Transverse colon (tissue), 4 donors: ENCODE data around the gene CREBBP. TPM values are rescaled to one million over a fixed set of nuclear protein-coding genes. Genes with fewer than 3 reads are reported as not detected.

Experiments
- DNase-seq: peaks from one replicate; pipeline ENCODE4 v3.0.0-alpha.2; 2019
- H3K27ac ChIP-seq, 4 donors: fragments of 200-600 bp; sonication (generic); 2 replicates each; pipeline ENCODE4 v1.5.1; 2016 to 2018; ENCODE audit warnings: inconsistent platforms in 4 of 4
- H3K27me3 ChIP-seq: fragments of 200-600 bp; sonication (generic); 2 replicates; pipeline ENCODE4 v1.5.1; 2017; ENCODE audit warnings: inconsistent platforms
- H3K36me3 ChIP-seq, 4 donors: fragments of 200-600 bp; sonication (generic); 2 replicates each; pipeline ENCODE4 v1.5.1; 2017 to 2019; ENCODE audit warnings: inconsistent platforms in 4 of 4
- H3K4me1 ChIP-seq, 4 donors: fragments of 200-600 bp; sonication (generic); 2 replicates each; pipeline ENCODE4 v1.5.1; 2017 to 2020; ENCODE audit warnings: inconsistent platforms in 4 of 4
- H3K4me3 ChIP-seq, 4 donors: fragments of 200-600 bp; sonication (generic); 1 replicate in 1 of 4; 2 replicates in 3 of 4; pipeline versions ENCODE4 v1.5.1 to v1.6.1; 2017 to 2019; ENCODE audit warnings: inconsistent platforms in 4 of 4
- H3K9me3 ChIP-seq, 2 donors: fragments of 200-600 bp; sonication (generic); 2 replicates each; pipeline ENCODE4 v1.5.1; 2017 to 2019; ENCODE audit warnings: inconsistent platforms in 2 of 2
- CTCF ChIP-seq, 5 experiments: fragments of 200-600 bp in 3 of 5; fragments of 450-650 bp in 2 of 5; sonication (generic) in 3 of 5; IDR thresholded peaks; 1 replicate in 2 of 5; 2 replicates in 3 of 5; pipeline ENCODE4 v1.5.1; 2016 to 2017; ENCODE audit warnings: antibody characterized with exemption in 5 of 5, inconsistent platforms in 3 of 5, mild to moderate bottlenecking in 2 of 5, moderate library complexity in 1 of 5
- EP300 ChIP-seq: sonication (generic); formaldehyde crosslinking; IDR thresholded peaks from one replicate; pipeline ENCODE4 v1.6.1; 2017; ENCODE audit warnings: antibody characterized with exemption, low read depth
- POLR2A ChIP-seq: fragments of 450-650 bp; IDR thresholded peaks from one replicate; pipeline ENCODE4 v1.6.1; 2016; ENCODE audit warnings: antibody characterized with exemption, mild to moderate bottlenecking, moderate library complexity
- POLR2AphosphoS5 ChIP-seq, 3 donors: sonication (generic); formaldehyde crosslinking; IDR thresholded peaks; one replicate each; pipeline ENCODE4 v1.6.1; 2016; ENCODE audit warnings: antibody characterized with exemption in 3 of 3
- WGBS, 2 donors: methylation state at CpG; one replicate each; pipeline ENCODE4 v1.1.5; 2018; ENCODE audit warnings: low coverage in 1 of 2; 5-methylcytosine and 5-hydroxymethylcytosine counted together
- in situ Hi-C, 4 donors: fragments of 200-750 bp; cut with MboI; loops; one replicate each; pipeline versions ENCODE4 v1.15.0 to v1.15.1; 2017; ENCODE audit warnings: low sequenced_read_pairs in 3 of 4, low pct_ligation_motif_present in 1 of 4, low pct_unique_long_range_greater_than_20kb in 1 of 4
- intact Hi-C: fragments of 100-400 bp; cut with DNase I; formaldehyde crosslinking; loops from one replicate; pipeline ENCODE4 v1.15.1; 2023; ENCODE audit warnings: low total_unique reads
- total RNA-seq, 4 donors: library from RNA; depleted of rRNA; stranded (reverse); fragments of >200 nt; gene quantifications; one replicate each; pipeline ENCODE4 v1.1.0, GENCODE V29; 2016

Gene CREBBP
- total RNA-seq, 4 donors from 2014 or later, result 52.4 to 235 (median 98.7) TPM

DNA sequence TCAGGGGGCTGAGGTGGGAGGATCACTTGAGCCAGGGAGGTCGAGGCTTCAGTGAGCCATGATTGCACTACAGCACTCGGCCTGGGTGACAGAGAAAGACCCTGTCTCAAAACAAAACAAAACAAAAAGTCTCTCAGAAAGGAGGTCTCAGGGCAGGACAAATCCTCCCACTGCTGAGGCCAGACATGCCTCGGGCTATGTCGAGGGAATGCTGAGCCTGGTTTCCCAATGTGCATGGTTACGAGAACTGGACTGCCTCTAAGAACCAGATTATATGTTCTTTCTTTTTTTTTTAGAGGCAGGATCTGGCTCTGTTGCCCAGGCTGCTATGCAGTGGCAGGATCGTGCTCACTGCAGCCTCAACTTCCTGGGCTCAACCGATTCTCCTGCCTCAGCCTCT lies 190.8 kb downstream of the CREBBP start:
- no peaks in the 10 kb centered on the region for H3K27me3 ChIP-seq
- DNase-seq, result no peak
- H3K9me3 ChIP-seq, result no peaks in the 10 kb centered on the region
- peak overlapping the region in 2 of 4 donors; percentile 26 to 53 for H3K27ac ChIP-seq
- intact Hi-C loops, result loop anchor here (1.0 kb wide), 1 partner anchor 191 kb away; the partner anchor contains the start of gene CREBBP
- WGBS, 2 donors, result 88 to 100% methylated on average over 3 to 7 of the region's 7 CpGs
- peaks cover 0 to 13% (median 2%) of the 10 kb centered on the region in 4 donors for H3K4me1 ChIP-seq
- peaks cover 0 to 10% (median 3%) of the 10 kb centered on the region in 4 donors for H3K36me3 ChIP-seq
- in situ Hi-C loops, result loop anchor here in 2 of 4 donors (10.0 to 25.0 kb wide), 2 partner anchors 185 to 198 kb away; partner anchors contain the start of gene CREBBP (in 1 of the 2)
- H3K4me3 ChIP-seq, result no peak overlapping the region
- TF ChIP-seq EP300 (no peak), POLR2A (no peak), CTCF (IDR thresholded peaks at IDR 0.05) (no peak), POLR2AphosphoS5 (IDR thresholded peaks at IDR 0.05) (no peak)

GRCh38 chr16:3687792-3688191 lies 192.7 kb downstream of the CREBBP start:
- intact Hi-C loops, result no loop called here
- TF ChIP-seq CTCF (IDR thresholded peaks at IDR 0.05) (no peak), POLR2A (no peak), POLR2AphosphoS5 (IDR thresholded peaks at IDR 0.05) (no peak), EP300 (no peak)
- Histone ChIP-seq H3K4me3 (no peak overlapping the region), H3K27me3 (no peaks in the 10 kb centered on the region), H3K27ac (no peak overlapping the region), H3K36me3 (peaks cover 0 to 10% (median 4%) of the 10 kb centered on the region in 4 donors), H3K9me3 (no peaks in the 10 kb centered on the region), H3K4me1 (peaks cover 0 to 13% (median 2%) of the 10 kb centered on the region in 4 donors)
- in situ Hi-C loops, result loop anchor here in 1 of 4 donors (25.0 kb wide), 1 partner anchor 200 kb away; the partner anchor contains the start of gene CREBBP
- no peak for DNase-seq
- 92 to 100% methylated on average over 3 to 9 of the region's 9 CpGs for WGBS, 2 donors

DNA sequence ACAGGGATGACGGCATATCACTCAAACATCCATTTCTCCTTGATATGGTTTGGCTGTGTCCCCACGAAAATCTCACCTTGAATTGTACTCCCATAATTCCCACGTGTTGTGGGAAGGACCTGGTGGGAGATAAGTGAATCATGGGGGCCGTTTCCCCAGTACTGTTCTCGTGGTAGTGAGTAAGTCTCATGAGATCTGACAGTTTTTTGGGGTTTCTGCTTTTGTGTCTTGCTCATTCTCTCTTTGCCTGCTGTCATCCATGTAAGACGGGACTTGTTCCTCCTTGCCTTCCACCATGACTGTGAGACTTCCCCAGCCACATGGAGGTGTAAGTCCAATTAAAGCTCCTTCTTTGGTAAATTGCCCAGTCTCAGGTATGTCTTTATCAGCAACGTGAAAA lies 193.5 kb downstream of the CREBBP start:
- in situ Hi-C loops (loop anchor here in 1 of 4 donors (25.0 kb wide), 1 partner anchor 200 kb away; the partner anchor contains the start of gene CREBBP), intact Hi-C loops (no loop called here)
- H3K4me3 ChIP-seq, result no peak overlapping the region
- 85 to 93% methylated on average over 2 to 7 of the region's 7 CpGs for WGBS, 2 donors
- H3K4me1 ChIP-seq, result peaks cover 0 to 13% (median 2%) of the 10 kb centered on the region in 4 donors
- H3K27me3 ChIP-seq, result no peaks in the 10 kb centered on the region
- H3K36me3 ChIP-seq, result peaks cover 0 to 15% (median 5%) of the 10 kb centered on the region in 4 donors
- no peaks in the 10 kb centered on the region for H3K9me3 ChIP-seq
- no peak overlapping the region for H3K27ac ChIP-seq
- no peak for DNase-seq
- TF ChIP-seq CTCF (IDR thresholded peaks at IDR 0.05), result no peak

DNA sequence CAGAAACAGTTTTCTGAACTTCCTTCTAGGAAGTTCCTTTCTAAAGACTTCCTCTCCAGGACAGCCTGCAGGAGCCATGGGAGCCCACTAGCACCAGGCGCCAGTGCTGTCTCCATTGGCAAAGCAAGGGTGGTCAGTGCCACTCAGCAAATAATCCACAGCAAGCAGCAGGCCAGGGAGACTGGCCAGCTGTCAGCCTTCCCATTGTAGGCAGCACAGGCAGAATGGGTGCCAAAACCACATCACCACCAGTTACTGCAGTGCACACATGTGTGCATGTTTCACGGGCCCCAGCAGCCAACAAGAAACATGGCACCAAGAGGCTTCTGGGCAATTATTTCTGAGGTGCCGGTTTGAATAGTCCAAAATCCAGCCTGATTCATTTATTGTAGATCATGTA lies 199.3 kb downstream of the CREBBP start:
- intact Hi-C loops, result no loop called here
- WGBS, 2 donors, result 89 to 93% methylated on average over 3 of the region's 3 CpGs
- Histone ChIP-seq H3K27ac (no peak overlapping the region), H3K27me3 (no peaks in the 10 kb centered on the region), H3K36me3 (peaks cover 0 to 22% (median 7%) of the 10 kb centered on the region in 4 donors), H3K4me1 (no peaks in the 10 kb centered on the region), H3K4me3 (no peak overlapping the region), H3K9me3 (no peaks in the 10 kb centered on the region)
- no peak for DNase-seq
- TF ChIP-seq EP300, result no peak
- no peak for TF ChIP-seq CTCF (IDR thresholded peaks at IDR 0.05)
- no peak for TF ChIP-seq POLR2AphosphoS5 (IDR thresholded peaks at IDR 0.05)
- no peak for TF ChIP-seq POLR2A
- in situ Hi-C loops, result loop anchor here in 1 of 4 donors (25.0 kb wide), 1 partner anchor 206 kb away; the partner anchor contains the start of gene CREBBP
